ENCODE data around the gene PLD6. TPM values are rescaled to one million over a fixed set of nuclear protein-coding genes. Genes with fewer than 3 reads are reported as not detected.

Gene PLD6
- total RNA-seq, 6 donors from 2014 or later: 2.3 to 5.0 (median 3.4) TPM

DNA sequence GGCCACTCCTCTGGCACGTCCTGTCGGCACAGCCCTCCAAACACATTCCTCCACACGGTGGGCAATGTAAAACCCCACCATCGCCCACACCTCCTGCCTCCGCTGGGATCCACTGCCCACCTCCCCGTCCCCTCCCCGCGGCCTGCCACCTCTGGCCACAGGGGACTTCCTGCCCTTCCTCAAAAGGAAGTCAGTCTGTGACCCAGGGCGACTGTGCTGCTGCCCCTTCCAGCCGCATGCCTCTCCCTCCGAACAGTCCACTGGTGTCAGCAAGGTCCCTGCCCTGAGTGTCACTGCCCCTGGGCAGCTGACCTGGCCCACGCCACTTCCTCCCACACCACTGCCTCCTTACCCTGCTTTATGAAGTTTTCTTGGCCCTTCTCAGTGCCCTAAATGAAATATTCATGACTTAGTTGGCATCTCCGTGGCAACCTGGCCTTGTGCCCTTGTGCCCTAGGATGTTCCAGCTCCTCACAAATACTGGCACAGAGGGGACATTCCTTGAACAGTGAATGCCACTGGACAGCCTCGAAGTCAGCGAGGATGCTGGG lies 2.0 kb downstream of the PLD6 start:
- Histone ChIP-seq H3K9me3 (no peaks in the 10 kb centered on the region), H3K4me1 (peaks cover 30 to 38% (median 32%) of the 10 kb centered on the region in 4 donors), H3K27ac (no peak overlapping the region), H3K36me3 (peaks cover 0 to 5% (median 2%) of the 10 kb centered on the region in 4 donors), H3K4me3 (no peak overlapping the region), H3K27me3 (no peaks in the 10 kb centered on the region)
- no peak for ATAC-seq (ENCODE audit: low FRiP score in 2 of 2)
- TF ChIP-seq POLR2A (IDR thresholded peaks at IDR 0.05) (no peak), EP300 (IDR thresholded peaks at IDR 0.05) (no peak), CTCF (IDR thresholded peaks at IDR 0.05) (no peak), POLR2AphosphoS5 (IDR thresholded peaks at IDR 0.05) (no peak)
- DNase-seq: no peak
- WGBS, 2 donors: 64 to 81% methylated on average over 13 to 15 of the region's 15 CpGs

- Histone ChIP-seq H3K4me3 (no peak overlapping the region), H3K9me3 (no peaks in the 10 kb centered on the region), H3K27ac (no peak overlapping the region), H3K36me3 (peaks cover 0 to 5% (median 2%) of the 10 kb centered on the region in 4 donors), H3K27me3 (no peaks in the 10 kb centered on the region), H3K4me1 (peaks cover 30 to 38% (median 32%) of the 10 kb centered on the region in 4 donors)
- ATAC-seq (ENCODE audit: low FRiP score in 2 of 2): no peak
- WGBS, 2 donors: 89 to 91% methylated on average over 8 to 15 of the region's 15 CpGs
- TF ChIP-seq CTCF (IDR thresholded peaks at IDR 0.05) (no peak), POLR2AphosphoS5 (IDR thresholded peaks at IDR 0.05) (no peak), EP300 (IDR thresholded peaks at IDR 0.05) (no peak), POLR2A (IDR thresholded peaks at IDR 0.05) (no peak)
- DNase-seq: no peak
These were observed 2.9 kb downstream of the PLD6 start for GRCh38 chr17:17203173-17203730.

DNA sequence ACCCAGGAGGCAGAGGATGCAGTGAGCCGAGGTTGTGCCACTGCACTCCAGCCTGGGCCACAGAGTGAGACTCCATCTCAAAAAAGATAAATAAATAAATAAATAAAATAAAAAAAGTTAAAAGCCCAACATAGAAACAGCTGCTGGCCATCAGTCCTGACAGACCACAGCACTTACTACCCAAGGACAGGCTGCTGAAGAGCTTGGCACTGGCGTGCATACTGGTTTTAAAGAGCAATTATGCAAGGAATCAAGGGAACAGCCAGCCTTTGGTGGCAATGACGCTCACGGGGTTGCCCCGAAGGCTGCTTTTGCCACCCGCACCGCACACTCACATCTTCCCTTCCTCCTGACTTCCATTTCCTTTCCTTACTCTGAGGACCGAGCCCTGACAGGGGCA lies 4.2 kb downstream of the PLD6 start:
- TF ChIP-seq POLR2AphosphoS5 (IDR thresholded peaks at IDR 0.05) (no peak), POLR2A (IDR thresholded peaks at IDR 0.05) (no peak), CTCF (IDR thresholded peaks at IDR 0.05) (no peak), EP300 (IDR thresholded peaks at IDR 0.05) (no peak)
- H3K27me3 ChIP-seq: no peaks in the 10 kb centered on the region
- no peak overlapping the region for H3K4me3 ChIP-seq
- 77 to 86% methylated on average over 8 of the region's 8 CpGs for WGBS, 2 donors
- H3K9me3 ChIP-seq: no peaks in the 10 kb centered on the region
- DNase-seq (no peak), ATAC-seq (ENCODE audit: low FRiP score in 2 of 2) (no peak)
- H3K4me1 ChIP-seq: peaks cover 30 to 38% (median 32%) of the 10 kb centered on the region in 4 donors
- H3K36me3 ChIP-seq: peaks cover 0 to 5% (median 2%) of the 10 kb centered on the region in 4 donors
- no peak overlapping the region for H3K27ac ChIP-seq

DNA sequence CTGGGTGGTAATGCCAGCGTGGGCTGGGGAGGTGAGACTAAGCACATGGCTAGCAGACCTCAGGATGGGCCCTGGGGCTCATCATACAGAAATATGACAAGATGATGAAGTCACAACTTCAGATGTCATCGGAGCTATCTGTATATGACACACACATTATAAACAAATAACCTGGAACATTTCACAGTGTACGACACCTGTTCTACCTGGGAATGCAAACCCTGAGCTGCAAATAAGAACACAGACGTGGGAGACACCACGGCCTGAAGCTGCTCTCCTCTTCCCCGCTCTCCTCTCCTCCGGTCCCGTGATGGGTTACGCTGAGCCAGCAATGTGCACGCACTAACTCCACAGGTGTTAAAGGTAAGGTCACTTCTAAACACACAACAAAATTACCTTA lies 4.9 kb downstream of the PLD6 start:
- DNase-seq (no peak), ATAC-seq (ENCODE audit: low FRiP score in 2 of 2) (no peak)
- Histone ChIP-seq H3K4me3 (no peak overlapping the region), H3K36me3 (peaks cover 0 to 5% (median 2%) of the 10 kb centered on the region in 4 donors), H3K27ac (peak overlapping the region in 2 of 4 donors; percentile 9 to 15), H3K9me3 (no peaks in the 10 kb centered on the region), H3K27me3 (no peaks in the 10 kb centered on the region), H3K4me1 (peaks cover 25 to 32% (median 26%) of the 10 kb centered on the region in 4 donors)
- WGBS, 2 donors: 85 to 87% methylated on average over 10 of the region's 10 CpGs
- TF ChIP-seq POLR2AphosphoS5 (IDR thresholded peaks at IDR 0.05) (no peak), EP300 (IDR thresholded peaks at IDR 0.05) (no peak), POLR2A (IDR thresholded peaks at IDR 0.05) (no peak), CTCF (IDR thresholded peaks at IDR 0.05) (no peak)

DNA sequence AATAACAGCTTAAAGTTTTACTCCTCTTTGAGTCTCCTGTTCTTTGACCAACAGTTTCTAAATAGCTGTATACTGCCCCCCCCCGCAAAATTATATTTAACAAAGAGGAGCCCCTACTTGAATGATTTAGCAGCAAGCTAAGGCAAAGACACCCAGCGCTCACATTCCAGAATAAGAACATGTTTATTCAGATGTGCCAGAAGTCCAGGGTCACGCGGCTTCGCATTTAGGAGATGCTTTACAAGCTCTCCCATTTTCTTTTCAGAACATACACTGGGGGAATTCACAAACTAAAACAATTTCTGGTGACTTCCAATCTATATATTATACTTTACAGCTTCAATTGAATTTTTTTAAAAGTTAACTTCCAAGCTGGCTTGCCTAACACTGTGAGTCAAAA lies 5.3 kb downstream of the PLD6 start:
- peaks cover 20 to 27% (median 22%) of the 10 kb centered on the region in 4 donors for H3K4me1 ChIP-seq
- no peaks in the 10 kb centered on the region for H3K9me3 ChIP-seq
- H3K27me3 ChIP-seq: no peaks in the 10 kb centered on the region
- H3K4me3 ChIP-seq: no peak overlapping the region
- ATAC-seq (ENCODE audit: low FRiP score in 2 of 2) (no peak), DNase-seq (no peak)
- peaks cover 0 to 5% (median 2%) of the 10 kb centered on the region in 4 donors for H3K36me3 ChIP-seq
- TF ChIP-seq CTCF (IDR thresholded peaks at IDR 0.05) (no peak), POLR2A (IDR thresholded peaks at IDR 0.05) (no peak)
- peak overlapping the region in 3 of 4 donors; percentile 15 to 24 (median 23) for H3K27ac ChIP-seq
- WGBS, 2 donors: 68 to 76% methylated on average over 5 of the region's 5 CpGs

Measured in upper lobe of left lung (tissue), 6 donors.